Tibial nerve (tissue), 4 donors: Measurements from ENCODE around the gene BCORL1. TPM values are rescaled to one million over a fixed set of nuclear protein-coding genes. Genes with fewer than 3 reads are reported as not detected.

Experiments
- DNase-seq, 2 donors: peaks; one replicate each; pipeline ENCODE4 v3.0.0-alpha.2; 2019; ENCODE audit warnings: low spot score in 2 of 2
- H3K27ac ChIP-seq, 4 donors: fragments of 200-600 bp; sonication (generic) in 3 of 4; one replicate each; pipeline ENCODE4 v1.5.1; 2017 to 2019; ENCODE audit warnings: mild to moderate bottlenecking in 1 of 4
- H3K27me3 ChIP-seq, 2 donors: fragments of 200-600 bp; sonication (generic) in 1 of 2; one replicate each; pipeline versions ENCODE4 v1.5.1 to v1.6.0; 2017 to 2019
- H3K36me3 ChIP-seq, 3 donors: fragments of 200-600 bp; sonication (generic); one replicate each; pipeline ENCODE4 v1.5.1; 2018 to 2019
- H3K4me1 ChIP-seq, 4 donors: fragments of 200-600 bp; sonication (generic) in 3 of 4; one replicate each; pipeline ENCODE4 v1.5.1; 2017 to 2019
- H3K4me3 ChIP-seq, 4 donors: fragments of 200-600 bp; sonication (generic) in 3 of 4; one replicate each; pipeline ENCODE4 v1.5.1; 2017 to 2019; ENCODE audit warnings: mild to moderate bottlenecking in 1 of 4, moderate library complexity in 1 of 4
- H3K9me3 ChIP-seq, 4 donors: fragments of 200-600 bp; sonication (generic) in 3 of 4; one replicate each; pipeline ENCODE4 v1.5.1; 2017 to 2019
- EP300 ChIP-seq, 2 donors: sonication (generic); formaldehyde crosslinking; IDR thresholded peaks; one replicate each; pipeline ENCODE4 v1.6.1; 2017; ENCODE audit warnings: antibody characterized with exemption in 2 of 2, mild to moderate bottlenecking in 1 of 2
- POLR2A ChIP-seq, 2 donors: fragments of 450-650 bp; IDR thresholded peaks; one replicate each; pipeline ENCODE4 v1.6.1; 2017; ENCODE audit warnings: antibody characterized with exemption in 2 of 2, mild to moderate bottlenecking in 2 of 2, moderate library complexity in 2 of 2
- WGBS, 2 donors: methylation state at CpG; one replicate each; pipeline ENCODE4 v1.1.5; 2018; 5-methylcytosine and 5-hydroxymethylcytosine counted together
- total RNA-seq, 4 donors: library from RNA; depleted of rRNA; stranded (reverse); fragments of >200 nt; gene quantifications; one replicate each; pipeline ENCODE4 v1.1.0, GENCODE V29; 2016
- TF ChIP-seq, protein P1 (sequence below), 5 experiments: fragments of 200-600 bp in 3 of 5; fragments of 450-650 bp in 2 of 5; sonication (generic) in 3 of 5; IDR thresholded peaks; one replicate each; pipeline ENCODE4 v1.5.1; 2016 to 2019; ENCODE audit warnings: antibody characterized with exemption in 5 of 5, mild to moderate bottlenecking in 3 of 5, moderate library complexity in 2 of 5

BCORL1 gene
- total RNA-seq, 4 donors from 2014 or later: 4.7 to 10.0 (median 9.0) TPM

DNA sequence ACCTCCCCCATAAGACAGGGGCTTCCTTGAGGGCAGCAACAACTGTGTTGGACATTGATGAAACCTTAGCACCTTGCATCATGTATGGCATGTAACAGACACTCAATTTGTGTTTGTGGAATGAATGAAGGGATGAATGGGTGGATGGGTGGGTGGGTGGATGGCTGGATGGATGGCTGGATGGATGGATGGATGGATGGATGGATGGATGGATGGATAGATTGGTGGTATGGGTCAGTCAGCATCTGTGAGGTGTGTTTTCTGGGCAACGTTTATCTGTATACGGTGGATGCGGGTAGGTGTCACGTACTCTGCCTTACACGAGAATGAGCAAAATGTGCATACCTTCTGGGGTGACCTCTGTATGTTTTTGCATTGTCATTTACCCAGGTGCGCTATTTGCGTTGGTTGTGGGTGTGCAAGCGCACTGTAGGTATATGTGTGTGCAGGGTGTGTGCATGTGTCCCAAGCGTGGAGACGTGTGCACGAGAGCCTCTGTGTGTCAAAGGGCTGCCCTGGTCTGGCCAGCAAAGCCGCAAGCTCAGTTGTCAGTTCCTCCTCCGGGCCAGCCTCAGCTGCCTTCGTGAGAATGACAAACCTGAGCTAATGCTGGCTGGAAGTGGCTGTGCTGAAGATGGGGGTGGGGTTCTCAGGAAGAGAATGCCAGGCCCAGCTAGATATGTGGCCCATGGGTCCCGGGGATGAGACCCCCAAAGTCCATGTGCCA lies 101.4 kb downstream of the BCORL1 start:
- TF ChIP-seq, protein P1, sequence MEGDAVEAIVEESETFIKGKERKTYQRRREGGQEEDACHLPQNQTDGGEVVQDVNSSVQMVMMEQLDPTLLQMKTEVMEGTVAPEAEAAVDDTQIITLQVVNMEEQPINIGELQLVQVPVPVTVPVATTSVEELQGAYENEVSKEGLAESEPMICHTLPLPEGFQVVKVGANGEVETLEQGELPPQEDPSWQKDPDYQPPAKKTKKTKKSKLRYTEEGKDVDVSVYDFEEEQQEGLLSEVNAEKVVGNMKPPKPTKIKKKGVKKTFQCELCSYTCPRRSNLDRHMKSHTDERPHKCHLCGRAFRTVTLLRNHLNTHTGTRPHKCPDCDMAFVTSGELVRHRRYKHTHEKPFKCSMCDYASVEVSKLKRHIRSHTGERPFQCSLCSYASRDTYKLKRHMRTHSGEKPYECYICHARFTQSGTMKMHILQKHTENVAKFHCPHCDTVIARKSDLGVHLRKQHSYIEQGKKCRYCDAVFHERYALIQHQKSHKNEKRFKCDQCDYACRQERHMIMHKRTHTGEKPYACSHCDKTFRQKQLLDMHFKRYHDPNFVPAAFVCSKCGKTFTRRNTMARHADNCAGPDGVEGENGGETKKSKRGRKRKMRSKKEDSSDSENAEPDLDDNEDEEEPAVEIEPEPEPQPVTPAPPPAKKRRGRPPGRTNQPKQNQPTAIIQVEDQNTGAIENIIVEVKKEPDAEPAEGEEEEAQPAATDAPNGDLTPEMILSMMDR (IDR thresholded peaks at IDR 0.05): no peak
- no peak for TF ChIP-seq EP300 (IDR thresholded peaks at IDR 0.05)
- no peak for TF ChIP-seq POLR2A (IDR thresholded peaks at IDR 0.05)
- peaks cover 0 to 38% (median 10%) of the 10 kb centered on the region in 4 donors for H3K4me1 ChIP-seq
- H3K27me3 ChIP-seq: no peaks in the 10 kb centered on the region
- no peak for DNase-seq
- no peaks in the 10 kb centered on the region for H3K36me3 ChIP-seq
- H3K9me3 ChIP-seq: no peaks in the 10 kb centered on the region
- WGBS, 2 donors: 77 to 85% methylated on average over 10 to 15 of the region's 15 CpGs
- H3K27ac ChIP-seq: no peak overlapping the region
- H3K4me3 ChIP-seq: no peak overlapping the region

DNA sequence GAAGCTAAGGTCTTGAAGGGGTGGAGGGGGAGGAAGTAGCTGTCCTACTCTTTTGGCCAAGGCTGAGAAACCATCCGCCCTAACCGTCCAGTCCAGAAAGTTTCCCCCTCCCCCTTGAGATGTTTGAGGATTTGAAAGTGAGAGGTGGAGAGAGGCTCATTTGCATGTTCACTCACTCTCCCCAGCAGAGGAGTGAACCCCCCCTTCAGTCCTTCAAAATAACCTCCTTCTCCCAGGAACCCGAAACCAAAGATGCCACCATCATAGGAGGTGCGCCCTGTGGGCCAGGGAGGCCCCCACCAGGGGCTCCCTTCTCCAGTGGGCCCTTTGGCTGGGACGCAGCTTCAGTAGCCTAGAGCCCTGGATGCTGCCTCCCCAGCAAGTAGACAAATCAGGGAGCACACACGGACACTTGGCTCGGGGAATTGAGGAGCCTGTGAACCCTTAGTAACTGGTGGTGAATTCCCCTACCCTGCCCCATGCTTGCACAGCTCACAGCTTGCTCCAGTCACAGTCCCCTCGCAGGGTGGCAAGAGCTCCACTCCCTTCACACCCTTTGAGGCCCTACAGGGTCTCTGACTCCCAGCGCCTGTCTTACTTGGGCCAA lies 102.3 kb downstream of the BCORL1 start:
- Histone ChIP-seq H3K27me3 (no peaks in the 10 kb centered on the region), H3K4me3 (no peak overlapping the region), H3K9me3 (no peaks in the 10 kb centered on the region), H3K4me1 (peaks cover 0 to 38% (median 10%) of the 10 kb centered on the region in 4 donors), H3K36me3 (no peaks in the 10 kb centered on the region), H3K27ac (peak overlapping the region in 2 of 4 donors; percentile 19 to 33)
- TF ChIP-seq EP300 (IDR thresholded peaks at IDR 0.05) (no peak), POLR2A (IDR thresholded peaks at IDR 0.05) (no peak)
- TF ChIP-seq, protein P1 (IDR thresholded peaks at IDR 0.05): no peak
- WGBS, 2 donors: 40 to 74% methylated on average over 2 to 9 of the region's 9 CpGs
- DNase-seq: no peak

DNA sequence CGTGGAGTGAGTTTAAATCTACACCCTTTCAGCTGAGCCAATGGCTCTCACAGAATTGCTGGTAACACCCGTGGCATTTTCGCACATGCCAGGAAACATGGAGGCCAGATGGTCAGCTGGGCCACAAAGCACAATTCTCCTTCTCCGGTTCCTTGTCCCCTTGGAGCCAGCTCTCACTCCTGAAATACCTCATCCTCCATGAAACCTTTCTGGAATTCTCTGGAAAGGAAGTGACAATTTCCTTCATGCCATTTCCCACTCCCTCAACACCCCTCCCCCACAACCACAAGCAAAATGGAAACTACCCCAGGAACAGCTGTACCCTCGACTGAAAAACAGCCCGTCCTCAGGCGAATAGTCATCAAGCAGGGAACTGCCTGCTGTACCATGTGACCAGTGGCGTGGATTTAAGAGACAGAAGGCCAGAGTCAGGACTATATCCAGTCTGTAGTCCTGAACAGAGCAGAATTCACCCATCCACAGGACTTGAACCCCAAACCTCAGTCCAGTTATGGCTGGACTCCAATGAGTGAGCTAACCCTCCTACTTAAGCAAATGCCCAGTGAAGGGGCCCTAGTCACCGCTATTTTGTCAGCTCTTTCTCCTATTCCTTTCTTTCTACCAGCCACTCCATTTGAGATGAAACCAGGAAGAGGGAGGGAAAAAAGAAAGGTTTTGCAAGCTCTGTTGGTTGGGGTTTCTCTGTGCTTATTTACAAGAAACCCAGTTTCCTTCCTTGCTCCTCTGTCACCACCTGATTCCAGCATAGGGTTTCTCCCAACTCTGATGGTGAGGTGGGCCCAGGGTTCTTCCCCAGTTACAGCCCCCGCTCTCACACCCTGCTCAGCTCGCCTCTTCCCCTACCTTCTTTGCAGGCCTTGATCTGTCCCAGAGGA lies 103.4 kb downstream of the BCORL1 start:
- peak overlapping the region in 3 of 4 donors; percentile 13 to 45 (median 33) for H3K27ac ChIP-seq

DNA sequence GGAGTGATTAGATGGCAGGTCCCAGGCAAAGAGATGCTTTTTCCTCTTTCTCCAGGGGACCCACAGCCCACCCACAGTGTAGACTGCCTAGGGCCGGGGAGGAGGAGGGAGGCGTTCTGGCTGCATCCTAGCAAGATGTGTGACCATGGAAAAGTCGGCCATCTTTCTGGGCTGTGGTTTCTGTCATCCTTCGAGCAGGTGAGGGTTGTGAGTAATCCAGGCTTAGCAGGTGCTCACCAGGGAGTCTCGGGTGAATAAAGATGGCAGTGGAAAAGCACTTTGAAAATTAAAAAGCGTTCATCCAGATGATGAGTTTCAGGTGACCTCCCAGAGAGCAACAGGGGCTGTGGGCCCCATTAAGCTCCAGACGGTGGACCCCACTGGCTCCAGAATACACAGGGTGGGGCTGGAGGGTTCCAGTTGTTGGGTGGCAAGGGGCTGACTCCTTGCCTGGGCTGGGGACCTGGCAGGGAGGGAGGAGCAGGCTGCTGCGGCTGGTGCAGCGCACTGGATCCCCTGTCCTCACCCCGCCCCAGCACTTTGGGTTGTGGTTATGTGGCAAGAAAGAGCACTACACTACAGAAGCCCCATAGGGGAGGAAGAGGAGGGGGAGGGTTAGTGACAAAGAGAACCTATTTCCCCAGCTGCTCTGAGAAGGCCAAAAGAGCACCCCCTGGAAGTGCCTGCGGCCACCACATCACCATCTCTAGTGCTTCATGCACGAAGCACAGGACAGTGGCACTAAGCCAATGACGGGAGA lies 104.2 kb downstream of the BCORL1 start:
- no peaks in the 10 kb centered on the region for H3K27me3 ChIP-seq
- H3K27ac ChIP-seq: peak overlapping the region in 2 of 4 donors; percentile 33 to 45
- no peaks in the 10 kb centered on the region for H3K36me3 ChIP-seq
- H3K9me3 ChIP-seq: no peaks in the 10 kb centered on the region
- no peak for DNase-seq
- H3K4me3 ChIP-seq: no peak overlapping the region
- H3K4me1 ChIP-seq: peaks cover 0 to 34% (median 10%) of the 10 kb centered on the region in 4 donors
- TF ChIP-seq EP300 (IDR thresholded peaks at IDR 0.05) (no peak), POLR2A (IDR thresholded peaks at IDR 0.05) (no peak)
- TF ChIP-seq, protein P1 (IDR thresholded peaks at IDR 0.05): no peak
- WGBS, 2 donors: 73 to 77% methylated on average over 12 to 13 of the region's 13 CpGs

More for the DNA sequence above, 103.4 kb downstream of the BCORL1 start:
- peaks cover 0 to 38% (median 10%) of the 10 kb centered on the region in 4 donors for H3K4me1 ChIP-seq
- WGBS, 2 donors: 76 to 78% methylated on average over 9 to 11 of the region's 11 CpGs
- H3K27me3 ChIP-seq: no peaks in the 10 kb centered on the region
- no peaks in the 10 kb centered on the region for H3K9me3 ChIP-seq
- H3K36me3 ChIP-seq: no peaks in the 10 kb centered on the region
- DNase-seq: no peak
- no peak for TF ChIP-seq POLR2A (IDR thresholded peaks at IDR 0.05)
- TF ChIP-seq EP300 (IDR thresholded peaks at IDR 0.05): peak in 1 of 2 donors; percentile 26
- no peak overlapping the region for H3K4me3 ChIP-seq

GRCh38 chrX:130090364-130090763 lies 107.9 kb downstream of the BCORL1 start:
- WGBS, 2 donors: 79% methylated on average over 3 of the region's 3 CpGs
- no peak for DNase-seq
- no peak for TF ChIP-seq POLR2A (IDR thresholded peaks at IDR 0.05)
- H3K4me1 ChIP-seq: peaks cover 0 to 17% (median under 1%) of the 10 kb centered on the region in 4 donors
- no peak overlapping the region for H3K4me3 ChIP-seq
- H3K9me3 ChIP-seq: no peaks in the 10 kb centered on the region
- no peaks in the 10 kb centered on the region for H3K27me3 ChIP-seq
- no peaks in the 10 kb centered on the region for H3K36me3 ChIP-seq
- no peak overlapping the region for H3K27ac ChIP-seq
